Activated CD4-positive, alpha-beta T cell treated with anti-CD3 and anti-CD28 coated beads, Interleukin-2, Interleukin-4, amounts not matched to agents 100 ng/mL and 50 ng/mL, durations not matched to agents 16 hours and 8 hours (primary cell): Measurements from ENCODE around the gene VCAM1.

ENCODE experiments used
- DNase-seq: peaks from one replicate; pipeline ENCODE4 v3.0.0-alpha.2; 2020; ENCODE audit warnings: low spot score

Gene VCAM1

GRCh38 chr1:100724281-100724680 lies 4.7 kb downstream of the VCAM1 start:
- DNase-seq: no peak

- no peak for DNase-seq
Observed at GRCh38 chr1:100730130-100730529, 10.6 kb downstream of the VCAM1 start.

- DNase-seq: no peak
Observed at GRCh38 chr1:100731309-100731708, 11.8 kb downstream of the VCAM1 start.

- DNase-seq: no peak
Observed at GRCh38 chr1:100731758-100732157, 12.2 kb downstream of the VCAM1 start.

GRCh38 chr1:100734676-100735075 lies 15.1 kb downstream of the VCAM1 start:
- DNase-seq: no peak

- DNase-seq: no peak
Observed at GRCh38 chr1:100735244-100735643, 15.7 kb downstream of the VCAM1 start.

- DNase-seq: no peak
Observed at GRCh38 chr1:100736324-100736723, 16.8 kb downstream of the VCAM1 start.

- DNase-seq: no peak
Observed at GRCh38 chr1:100736746-100737145, 17.2 kb downstream of the VCAM1 start.

- no peak for DNase-seq
Observed at GRCh38 chr1:100746542-100746932, 27.0 kb downstream of the VCAM1 start.

GRCh38 chr1:100747771-100748170 lies 28.2 kb downstream of the VCAM1 start:
- no peak for DNase-seq

GRCh38 chr1:100750005-100750885 lies 30.7 kb downstream of the VCAM1 start:
- no peak for DNase-seq

GRCh38 chr1:100752791-100753190 lies 33.2 kb downstream of the VCAM1 start:
- DNase-seq: no peak

- DNase-seq: no peak
Observed at GRCh38 chr1:100757946-100758345, 38.4 kb downstream of the VCAM1 start.

- DNase-seq: no peak
Observed at GRCh38 chr1:100759188-100759587, 39.6 kb downstream of the VCAM1 start.

GRCh38 chr1:100760511-100760910 lies 41.0 kb downstream of the VCAM1 start:
- no peak for DNase-seq

- no peak for DNase-seq
Observed at GRCh38 chr1:100762461-100762860, 42.9 kb downstream of the VCAM1 start.

- no peak for DNase-seq
Observed at GRCh38 chr1:100767176-100767890, 47.8 kb downstream of the VCAM1 start.

- DNase-seq: no peak
Observed at GRCh38 chr1:100769323-100769722, 49.8 kb downstream of the VCAM1 start.

- no peak for DNase-seq
Observed at GRCh38 chr1:100769906-100770646, 50.5 kb downstream of the VCAM1 start.

- DNase-seq: no peak
Observed at GRCh38 chr1:100773444-100773843, 53.9 kb downstream of the VCAM1 start.

GRCh38 chr1:100774370-100774769 lies 54.8 kb downstream of the VCAM1 start:
- no peak for DNase-seq

GRCh38 chr1:100775483-100775882 lies 55.9 kb downstream of the VCAM1 start:
- no peak for DNase-seq

GRCh38 chr1:100778748-100779147 lies 59.2 kb downstream of the VCAM1 start:
- no peak for DNase-seq
